SU-DHL-6 (cell line): ENCODE measurements around the gene NEURL4.

Source experiments
- H2AFZ ChIP-seq: fragments of 200-600 bp; sonication (generic); 2 replicates; pipeline ENCODE4 v1.6.1; 2014; ENCODE audit warnings: low read depth, mild to moderate bottlenecking, moderate library complexity, mixed read lengths, antibody characterized with exemption, low read length; ENCODE audit not compliant: severe bottlenecking
- H3F3A ChIP-seq: fragments of 200-600 bp; shearing (Covaris generic); 2 replicates; pipeline ENCODE4 v1.6.0; 2016; ENCODE audit warnings: antibody characterized with exemption, mild to moderate bottlenecking; ENCODE audit not compliant: insufficient read depth
- H3K27ac ChIP-seq: fragments of 200-600 bp; sonication (generic); 2 replicates; pipeline ENCODE4 v1.5.1; 2016; ENCODE audit warnings: low read depth, mild to moderate bottlenecking, low read length, moderate library complexity, mixed read lengths
- H3K27me3 ChIP-seq: fragments of 200-600 bp; sonication (generic), shearing (Covaris generic); 2 replicates; pipeline ENCODE4 v1.6.0; 2014; ENCODE audit warnings: mild to moderate bottlenecking, low read length
- H3K36me3 ChIP-seq: fragments of 200-600 bp; sonication (generic); 2 replicates; pipeline ENCODE4 v1.6.1; 2014; ENCODE audit warnings: mild to moderate bottlenecking, low read length, mixed read lengths
- H3K4me2 ChIP-seq: fragments of 300-600, 200-600 bp; shearing (Covaris generic), sonication (generic); 2 replicates; pipeline ENCODE4 v1.6.0; 2014; ENCODE audit warnings: low read length, low read depth, mild to moderate bottlenecking; ENCODE audit not compliant: poor library complexity, severe bottlenecking
- H3K4me3 ChIP-seq: fragments of 200-600 bp; sonication (generic); 2 replicates; pipeline ENCODE4 v1.5.1; 2014; ENCODE audit warnings: antibody characterized with exemption, low read length, mild to moderate bottlenecking, mixed read lengths; ENCODE audit not compliant: insufficient read depth, poor library complexity, severe bottlenecking
- H3K79me2 ChIP-seq: fragments of 200-600 bp; sonication (generic); 2 replicates; pipeline ENCODE4 v1.6.1; 2014; ENCODE audit warnings: mild to moderate bottlenecking, low read length, moderate library complexity; ENCODE audit not compliant: insufficient read depth
- H3K9ac ChIP-seq: fragments of 200-600 bp; sonication (generic); 2 replicates; pipeline ENCODE4 v1.7.0; 2014; ENCODE audit warnings: mild to moderate bottlenecking, low read length
- H3K9me2 ChIP-seq: fragments of 200-600 bp; sonication (generic); replicated peaks from 2 replicates; pipeline ENCODE4 v1.6.1; 2014; ENCODE audit warnings: low read length; ENCODE audit not compliant: insufficient read depth
- H3K9me3 ChIP-seq: fragments of 200-600 bp; sonication (generic); 2 replicates; pipeline ENCODE4 v1.6.1; 2014; ENCODE audit warnings: low read length, mixed read lengths; ENCODE audit not compliant: insufficient read depth
- H4K20me1 ChIP-seq: fragments of 200-600 bp; sonication (generic); 2 replicates; pipeline ENCODE4 v1.6.1; 2014; ENCODE audit warnings: low read depth, mild to moderate bottlenecking, antibody characterized with exemption, low read length, moderate library complexity, mixed read lengths
- EZH2phosphoT487 ChIP-seq: fragments of 200-600 bp; sonication (generic), shearing (Covaris generic); conservative IDR thresholded peaks from 2 replicates; pipeline ENCODE4 v1.6.1; 2018; ENCODE audit warnings: mild to moderate bottlenecking, antibody characterized with exemption, low read length, moderate library complexity, mixed read lengths
- TF ChIP-seq, protein P1 (sequence below): fragments of 200-600 bp; sonication (generic); IDR thresholded peaks from one replicate; pipeline ENCODE4 v1.5.1; 2017; ENCODE audit warnings: antibody characterized with exemption, mild to moderate bottlenecking, low read length, moderate library complexity; ENCODE audit not compliant: insufficient read depth, poor library complexity, severe bottlenecking

The NEURL4 gene

DNA sequence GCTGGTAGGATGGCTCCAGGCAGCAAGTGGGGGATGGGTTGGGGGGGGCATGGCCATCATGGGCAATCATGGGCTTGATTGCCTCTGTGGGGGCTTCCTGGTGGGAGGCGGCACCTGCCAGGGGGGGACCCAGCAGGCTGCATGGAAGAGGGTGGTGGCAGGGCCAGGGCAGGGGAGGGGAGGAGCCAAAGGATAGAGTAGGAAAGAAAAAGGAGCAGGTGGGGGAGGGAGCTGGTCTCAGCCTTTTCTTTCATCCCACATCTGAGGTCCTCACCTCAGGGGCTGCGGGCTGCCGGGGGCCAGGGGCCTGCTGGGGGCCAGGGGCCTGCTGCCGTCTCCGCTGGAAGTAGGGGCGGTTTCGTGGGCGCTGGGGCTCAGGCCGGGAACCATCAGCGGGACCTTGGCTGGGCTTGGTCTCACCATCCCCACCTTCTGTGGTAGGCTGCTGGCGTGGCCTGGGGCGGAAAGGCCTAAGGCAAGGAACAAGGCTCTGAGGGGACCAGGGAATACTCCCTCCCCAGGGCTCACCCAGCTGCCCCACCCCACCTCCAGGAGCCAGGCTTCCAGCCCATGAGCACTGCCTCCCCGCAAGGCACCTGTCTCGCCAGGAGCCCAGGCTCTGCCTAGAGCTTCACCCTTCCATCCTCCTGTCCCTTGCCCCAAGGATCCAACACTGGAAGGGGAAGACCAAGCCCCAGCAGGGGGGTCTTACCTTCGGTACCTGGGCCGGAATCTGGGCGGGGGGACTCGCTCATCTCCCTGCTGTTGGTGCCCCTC is 39.7 kb downstream of the NEURL4 start:
- no peaks in the 10 kb centered on the region for H3K9me3 ChIP-seq
- TF ChIP-seq EZH2phosphoT487: no peak
- no peaks in the 10 kb centered on the region for H3K79me2 ChIP-seq
- H3K4me3 ChIP-seq: no peak overlapping the region
- no peak overlapping the region for H3K27ac ChIP-seq
- H3K27me3 ChIP-seq: no peaks in the 10 kb centered on the region
- H3F3A ChIP-seq: no peaks in the 10 kb centered on the region
- H4K20me1 ChIP-seq: no peaks in the 10 kb centered on the region
- H3K4me2 ChIP-seq: no peak overlapping the region
- H3K36me3 ChIP-seq: no peaks in the 10 kb centered on the region
- no peaks in the 10 kb centered on the region for H3K9me2 ChIP-seq
- H3K9ac ChIP-seq: no peak overlapping the region
- H2AFZ ChIP-seq: no peak overlapping the region

DNA sequence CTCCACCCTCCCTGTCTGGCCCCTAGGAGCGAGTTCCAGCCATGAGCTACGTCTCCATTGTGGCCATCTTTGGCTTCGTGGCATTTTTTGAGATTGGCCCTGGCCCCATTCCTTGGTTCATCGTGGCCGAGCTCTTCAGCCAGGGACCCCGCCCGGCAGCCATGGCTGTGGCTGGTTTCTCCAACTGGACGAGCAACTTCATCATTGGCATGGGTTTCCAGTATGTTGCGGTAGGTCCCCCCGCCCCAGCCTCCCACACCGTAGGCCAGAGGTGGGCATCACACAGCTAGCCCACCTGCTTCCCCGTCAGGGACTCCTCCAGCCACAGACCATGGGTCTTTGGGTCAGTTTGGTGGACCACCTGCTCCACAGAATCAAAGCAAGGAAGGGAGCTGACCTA is 43.5 kb downstream of the NEURL4 start:
- Histone ChIP-seq H3K27me3 (no peaks in the 10 kb centered on the region), H3K9me2 (no peaks in the 10 kb centered on the region), H3K27ac (no peak overlapping the region), H4K20me1 (no peaks in the 10 kb centered on the region), H3F3A (peaks cover 4% of the 10 kb centered on the region; the same call in 1 of the 2 replicates), H3K79me2 (no peaks in the 10 kb centered on the region), H3K9ac (no peak overlapping the region), H3K36me3 (no peaks in the 10 kb centered on the region), H3K4me3 (no peak overlapping the region), H3K9me3 (no peaks in the 10 kb centered on the region), H2AFZ (no peak overlapping the region), H3K4me2 (no peak overlapping the region)
- TF ChIP-seq, protein P1, sequence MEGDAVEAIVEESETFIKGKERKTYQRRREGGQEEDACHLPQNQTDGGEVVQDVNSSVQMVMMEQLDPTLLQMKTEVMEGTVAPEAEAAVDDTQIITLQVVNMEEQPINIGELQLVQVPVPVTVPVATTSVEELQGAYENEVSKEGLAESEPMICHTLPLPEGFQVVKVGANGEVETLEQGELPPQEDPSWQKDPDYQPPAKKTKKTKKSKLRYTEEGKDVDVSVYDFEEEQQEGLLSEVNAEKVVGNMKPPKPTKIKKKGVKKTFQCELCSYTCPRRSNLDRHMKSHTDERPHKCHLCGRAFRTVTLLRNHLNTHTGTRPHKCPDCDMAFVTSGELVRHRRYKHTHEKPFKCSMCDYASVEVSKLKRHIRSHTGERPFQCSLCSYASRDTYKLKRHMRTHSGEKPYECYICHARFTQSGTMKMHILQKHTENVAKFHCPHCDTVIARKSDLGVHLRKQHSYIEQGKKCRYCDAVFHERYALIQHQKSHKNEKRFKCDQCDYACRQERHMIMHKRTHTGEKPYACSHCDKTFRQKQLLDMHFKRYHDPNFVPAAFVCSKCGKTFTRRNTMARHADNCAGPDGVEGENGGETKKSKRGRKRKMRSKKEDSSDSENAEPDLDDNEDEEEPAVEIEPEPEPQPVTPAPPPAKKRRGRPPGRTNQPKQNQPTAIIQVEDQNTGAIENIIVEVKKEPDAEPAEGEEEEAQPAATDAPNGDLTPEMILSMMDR: no peak
- TF ChIP-seq EZH2phosphoT487: no peak

DNA sequence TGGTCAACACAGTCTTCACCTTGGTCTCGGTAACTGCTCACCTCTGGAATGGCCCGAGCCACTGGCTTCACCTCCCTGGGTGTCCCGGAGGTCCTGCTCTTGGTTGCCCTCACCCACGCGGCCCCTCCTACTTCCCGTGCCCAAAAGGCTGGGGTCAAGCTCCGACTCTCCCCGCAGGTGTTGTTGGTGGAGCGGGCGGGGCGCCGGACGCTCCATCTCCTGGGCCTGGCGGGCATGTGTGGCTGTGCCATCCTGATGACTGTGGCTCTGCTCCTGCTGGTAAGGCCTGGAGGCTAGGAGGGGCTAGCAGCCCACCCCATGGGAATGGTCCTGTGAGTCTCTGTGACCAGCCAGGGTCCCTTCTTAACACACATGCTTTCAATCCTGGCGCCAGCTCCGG is 44.2 kb downstream of the NEURL4 start:
- H3F3A ChIP-seq: peaks cover 4% of the 10 kb centered on the region; the same call in 1 of the 2 replicates
- no peaks in the 10 kb centered on the region for H3K36me3 ChIP-seq
- no peak overlapping the region for H3K4me3 ChIP-seq
- no peaks in the 10 kb centered on the region for H3K79me2 ChIP-seq
- no peak overlapping the region for H3K9ac ChIP-seq
- H4K20me1 ChIP-seq: no peaks in the 10 kb centered on the region
- no peak overlapping the region for H2AFZ ChIP-seq
- H3K27ac ChIP-seq: no peak overlapping the region
- H3K9me3 ChIP-seq: no peaks in the 10 kb centered on the region
- no peaks in the 10 kb centered on the region for H3K9me2 ChIP-seq
- TF ChIP-seq, protein P1: no peak
- TF ChIP-seq EZH2phosphoT487: no peak
- H3K27me3 ChIP-seq: no peaks in the 10 kb centered on the region
- H3K4me2 ChIP-seq: no peak overlapping the region

DNA sequence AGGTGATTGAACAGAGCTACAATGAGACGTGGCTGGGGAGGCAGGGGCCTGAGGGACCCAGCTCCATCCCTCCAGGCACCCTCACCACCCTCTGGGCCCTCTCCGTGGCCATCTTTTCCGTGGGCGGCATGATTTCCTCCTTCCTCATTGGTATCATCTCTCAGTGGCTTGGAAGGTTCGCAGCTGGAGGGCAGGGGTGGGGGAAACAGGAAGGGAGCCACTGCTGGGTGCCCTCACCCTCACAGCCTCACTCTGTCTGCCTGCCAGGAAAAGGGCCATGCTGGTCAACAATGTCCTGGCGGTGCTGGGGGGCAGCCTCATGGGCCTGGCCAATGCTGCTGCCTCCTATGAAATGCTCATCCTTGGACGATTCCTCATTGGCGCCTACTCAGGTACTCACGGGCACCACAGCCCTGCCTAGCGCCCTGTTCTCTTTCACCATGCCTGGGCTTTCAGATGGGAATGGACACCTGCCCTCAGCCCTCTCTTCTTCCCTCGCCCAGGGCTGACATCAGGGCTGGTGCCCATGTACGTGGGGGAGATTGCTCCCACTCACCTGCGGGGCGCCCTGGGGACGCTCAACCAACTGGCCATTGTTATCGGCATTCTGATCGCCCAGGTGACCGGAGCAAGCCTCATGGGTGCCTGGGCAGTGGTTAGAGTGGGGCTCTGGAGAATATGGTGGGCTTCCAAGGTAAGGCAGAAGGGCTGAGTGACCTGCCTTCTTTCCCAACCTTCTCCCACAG is 45.5 kb downstream of the NEURL4 start:
- no peaks in the 10 kb centered on the region for H3K36me3 ChIP-seq
- no peak overlapping the region for H3K27ac ChIP-seq
- H4K20me1 ChIP-seq: no peaks in the 10 kb centered on the region
- no peak for TF ChIP-seq EZH2phosphoT487
- TF ChIP-seq, protein P1: no peak
- no peak overlapping the region for H3K4me3 ChIP-seq
- no peaks in the 10 kb centered on the region for H3K27me3 ChIP-seq
- no peak overlapping the region for H2AFZ ChIP-seq
- no peaks in the 10 kb centered on the region for H3K9me2 ChIP-seq
- H3K4me2 ChIP-seq: no peak overlapping the region
- peaks cover 4% of the 10 kb centered on the region; the same call in 1 of the 2 replicates for H3F3A ChIP-seq
- no peaks in the 10 kb centered on the region for H3K79me2 ChIP-seq
- H3K9ac ChIP-seq: no peak overlapping the region
- H3K9me3 ChIP-seq: no peaks in the 10 kb centered on the region
